ENCODE results near the gene ANKRD33B. TPM values are rescaled to one million over a fixed set of nuclear protein-coding genes. Genes with fewer than 3 reads are reported as not detected.

ANKRD33B gene
- polyA plus RNA-seq, 1 experiment, result 3.4 TPM

- H3K27me3 ChIP-seq (ENCODE audit: control insufficient read depth, insufficient read depth, low read length), result no peaks in the 10 kb centered on the region
- no peak for TF ChIP-seq CTCF (IDR thresholded peaks at IDR 0.05; ENCODE audit: insufficient read depth, low read depth, low read length)
- ChIA-PET POLR2A (no interaction called here), CTCF (interaction anchor here (0.7 to 1.1 kb wide), 2 partner anchors 9 to 34 kb away, joined by 4 read pairs; no protein-coding TSS in a partner anchor)
- no peak overlapping the region for H3K4me3 ChIP-seq (ENCODE audit: low read depth, low read length)
- no peak for DNase-seq (ENCODE audit: low read depth)
- peaks cover 1% of the 10 kb centered on the region; the same call in 1 of the 2 replicates for H3K36me3 ChIP-seq (ENCODE audit: control insufficient read depth, insufficient read depth, low read length)
Measured at GRCh38 chr5:10583663-10584572, 20.0 kb downstream of the ANKRD33B start.

DNA sequence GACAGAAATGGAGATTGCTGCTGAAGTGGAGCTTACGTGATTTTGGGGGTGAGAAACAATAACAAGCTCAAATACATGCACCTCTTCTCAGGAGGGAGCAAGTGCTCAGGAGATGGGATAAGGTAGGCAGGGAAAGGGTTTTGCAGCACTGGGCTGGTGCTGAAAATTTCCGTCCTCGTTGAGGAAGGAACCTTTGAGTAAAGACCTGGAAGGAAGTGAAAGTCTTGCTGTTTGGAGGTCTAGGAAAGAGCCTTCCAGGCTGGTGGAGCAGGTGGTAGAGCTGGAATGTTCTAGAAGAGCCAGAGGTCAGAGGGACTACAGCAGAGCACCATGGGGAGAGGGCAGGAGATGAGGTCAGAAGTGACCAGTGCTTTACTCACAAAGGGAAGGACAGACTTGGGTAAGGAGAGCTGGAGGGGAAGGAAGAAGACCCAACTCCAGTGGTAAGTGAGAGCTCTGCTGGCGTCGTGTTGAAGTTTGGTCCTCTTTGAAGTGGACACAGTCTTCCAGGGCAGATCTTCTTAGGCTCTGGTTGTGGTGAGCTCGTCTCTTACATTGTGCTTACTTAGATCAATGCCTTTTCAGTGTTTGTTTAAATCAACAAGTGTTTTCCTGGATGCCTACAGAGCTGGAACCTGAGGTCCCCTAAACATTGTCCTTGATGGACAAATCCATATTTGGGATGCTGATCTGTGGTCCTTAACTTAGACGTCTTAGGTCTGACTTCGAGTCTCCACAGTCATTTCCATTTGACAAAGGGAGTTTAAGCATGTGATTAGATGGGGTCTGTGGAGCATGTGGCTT lies 21.0 kb downstream of the ANKRD33B start:
- Histone ChIP-seq H3K27me3 (ENCODE audit: control insufficient read depth, insufficient read depth, low read length) (no peaks in the 10 kb centered on the region), H3K4me3 (ENCODE audit: low read depth, low read length) (no peak overlapping the region), H3K36me3 (ENCODE audit: control insufficient read depth, insufficient read depth, low read length) (peaks cover 1% of the 10 kb centered on the region; the same call in 1 of the 2 replicates)
- ChIA-PET CTCF (interaction anchor here (1.1 kb wide), 1 partner anchor 8 kb away, joined by 4 read pairs; no protein-coding TSS in a partner anchor), POLR2A (no interaction called here)
- TF ChIP-seq CTCF (IDR thresholded peaks at IDR 0.05; ENCODE audit: insufficient read depth, low read depth, low read length), result no peak
- DNase-seq (ENCODE audit: low read depth), result no peak

- ChIA-PET CTCF (no interaction called here), POLR2A (no interaction called here)
- no peaks in the 10 kb centered on the region for H3K27me3 ChIP-seq (ENCODE audit: control insufficient read depth, insufficient read depth, low read length)
- no peak overlapping the region for H3K4me3 ChIP-seq (ENCODE audit: low read depth, low read length)
- H3K36me3 ChIP-seq (ENCODE audit: control insufficient read depth, insufficient read depth, low read length), result peaks cover 1% of the 10 kb centered on the region; the same call in 1 of the 2 replicates
- DNase-seq (ENCODE audit: low read depth), result no peak
- TF ChIP-seq CTCF (IDR thresholded peaks at IDR 0.05; ENCODE audit: insufficient read depth, low read depth, low read length), result no peak
Measured at GRCh38 chr5:10585518-10585915, 21.6 kb downstream of the ANKRD33B start.

- H3K36me3 ChIP-seq (ENCODE audit: control insufficient read depth, insufficient read depth, low read length), result peaks cover 1% of the 10 kb centered on the region; the same call in 1 of the 2 replicates
- H3K4me3 ChIP-seq (ENCODE audit: low read depth, low read length), result no peak overlapping the region
- no peaks in the 10 kb centered on the region for H3K27me3 ChIP-seq (ENCODE audit: control insufficient read depth, insufficient read depth, low read length)
- no peak for TF ChIP-seq CTCF (IDR thresholded peaks at IDR 0.05; ENCODE audit: insufficient read depth, low read depth, low read length)
- CTCF ChIA-PET, result no interaction called here
- POLR2A ChIA-PET, result no interaction called here
- DNase-seq (ENCODE audit: low read depth), result no peak
Measured at GRCh38 chr5:10586008-10586407, 22.1 kb downstream of the ANKRD33B start.

GRCh38 chr5:10586555-10586954 lies 22.7 kb downstream of the ANKRD33B start:
- H3K27me3 ChIP-seq (ENCODE audit: control insufficient read depth, insufficient read depth, low read length), result no peaks in the 10 kb centered on the region
- H3K4me3 ChIP-seq (ENCODE audit: low read depth, low read length), result no peak overlapping the region
- DNase-seq (ENCODE audit: low read depth), result no peak
- POLR2A ChIA-PET, result no interaction called here
- no peak for TF ChIP-seq CTCF (IDR thresholded peaks at IDR 0.05; ENCODE audit: insufficient read depth, low read depth, low read length)
- 0 out of 2 replicates have a peak, but pooled peaks cover 1% of the 10 kb centered on the region for H3K36me3 ChIP-seq (ENCODE audit: control insufficient read depth, insufficient read depth, low read length)
- CTCF ChIA-PET, result no interaction called here
